Measurements from ENCODE around the gene VPS33A. TPM values are rescaled to one million over a fixed set of nuclear protein-coding genes. Genes with fewer than 3 reads are reported as not detected.

Gene VPS33A
- total and polyA plus RNA-seq, 10 donors: 9.7 to 31.5 (median 21.8) TPM

DNA sequence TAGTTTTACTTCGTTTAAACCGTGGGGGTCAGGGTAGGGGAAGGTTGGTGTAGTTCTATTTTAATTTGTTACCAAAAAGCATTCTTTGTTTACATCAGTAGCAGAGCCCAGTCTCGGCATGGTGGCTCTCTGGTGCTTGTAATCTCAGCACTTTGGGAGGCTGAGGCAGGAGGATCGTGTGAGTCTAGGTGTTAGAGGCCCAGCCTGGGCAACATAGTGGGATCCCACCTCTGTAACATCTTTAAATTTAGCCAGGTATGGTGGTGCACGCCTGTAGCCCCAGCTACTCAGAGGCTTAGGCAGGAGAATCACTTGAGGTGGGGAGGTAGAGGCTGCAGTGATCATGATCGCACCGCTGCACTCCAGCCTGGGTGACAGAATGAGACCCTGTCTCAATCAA, 81.2 kb downstream of the VPS33A start:
- whole genome bisulfite sequencing, 5 donors: 92 to 95% (median 93%) methylated on average over 5 to 7 of the region's 7 CpGs
- no peak overlapping the region for H3K4me3 ChIP-seq
- intact Hi-C loops (cut with DNase I; ENCODE audit: low total_unique reads): loop anchor here (5.0 kb wide), 1 partner anchor 53 kb away; no protein-coding TSS in a partner anchor
- H3K27ac ChIP-seq: peak overlapping the region in 2 of 8 donors; percentile 0 to 21
- DNase-seq: no peak
- TF ChIP-seq, protein P1, sequence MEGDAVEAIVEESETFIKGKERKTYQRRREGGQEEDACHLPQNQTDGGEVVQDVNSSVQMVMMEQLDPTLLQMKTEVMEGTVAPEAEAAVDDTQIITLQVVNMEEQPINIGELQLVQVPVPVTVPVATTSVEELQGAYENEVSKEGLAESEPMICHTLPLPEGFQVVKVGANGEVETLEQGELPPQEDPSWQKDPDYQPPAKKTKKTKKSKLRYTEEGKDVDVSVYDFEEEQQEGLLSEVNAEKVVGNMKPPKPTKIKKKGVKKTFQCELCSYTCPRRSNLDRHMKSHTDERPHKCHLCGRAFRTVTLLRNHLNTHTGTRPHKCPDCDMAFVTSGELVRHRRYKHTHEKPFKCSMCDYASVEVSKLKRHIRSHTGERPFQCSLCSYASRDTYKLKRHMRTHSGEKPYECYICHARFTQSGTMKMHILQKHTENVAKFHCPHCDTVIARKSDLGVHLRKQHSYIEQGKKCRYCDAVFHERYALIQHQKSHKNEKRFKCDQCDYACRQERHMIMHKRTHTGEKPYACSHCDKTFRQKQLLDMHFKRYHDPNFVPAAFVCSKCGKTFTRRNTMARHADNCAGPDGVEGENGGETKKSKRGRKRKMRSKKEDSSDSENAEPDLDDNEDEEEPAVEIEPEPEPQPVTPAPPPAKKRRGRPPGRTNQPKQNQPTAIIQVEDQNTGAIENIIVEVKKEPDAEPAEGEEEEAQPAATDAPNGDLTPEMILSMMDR (IDR thresholded peaks at IDR 0.05 in 8 of 11, conservative IDR thresholded peaks at IDR 0.05 in 3 of 11): no peak
- no peak for TF ChIP-seq POLR2A (IDR thresholded peaks at IDR 0.05)
- TF ChIP-seq POLR2AphosphoS5 (IDR thresholded peaks at IDR 0.05): no peak
- no peaks in the 10 kb centered on the region for H3K36me3 ChIP-seq
- no peaks in the 10 kb centered on the region for H3K9me3 ChIP-seq
- H3K4me1 ChIP-seq: peaks cover 6 to 30% (median 23%) of the 10 kb centered on the region in 6 donors
- peaks cover 0 to 25% (median 7%) of the 10 kb centered on the region in 7 donors for H3K27me3 ChIP-seq (replicated peaks in 1 of 7)

DNA sequence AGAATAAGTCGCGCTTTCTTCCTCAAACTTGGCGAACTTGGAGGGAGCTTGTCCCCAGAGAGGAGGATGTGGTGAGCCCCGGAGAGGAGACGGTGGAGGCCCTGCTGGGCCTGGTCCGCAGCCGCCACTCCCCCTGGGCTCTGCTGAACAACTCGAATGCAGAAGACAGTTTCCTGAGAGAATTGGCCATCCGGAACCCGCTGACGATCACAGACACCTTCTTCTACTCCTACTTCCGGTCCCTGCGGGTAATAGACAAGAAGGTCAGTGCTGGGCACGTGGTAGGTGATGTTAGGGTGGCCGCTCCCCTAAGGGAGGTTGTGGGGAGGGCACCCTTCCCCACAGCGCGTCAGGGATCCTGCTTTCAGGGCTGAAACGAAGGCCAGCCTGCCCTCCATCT, 81.8 kb downstream of the VPS33A start:
- TF ChIP-seq, protein P1 (IDR thresholded peaks at IDR 0.05 in 8 of 11, conservative IDR thresholded peaks at IDR 0.05 in 3 of 11): no peak
- TF ChIP-seq POLR2A (IDR thresholded peaks at IDR 0.05) (no peak), POLR2AphosphoS5 (IDR thresholded peaks at IDR 0.05) (no peak)
- intact Hi-C loops (cut with DNase I; ENCODE audit: low total_unique reads): no loop called here
- Histone ChIP-seq H3K4me1 (peaks cover 6 to 30% (median 23%) of the 10 kb centered on the region in 6 donors), H3K27me3 (replicated peaks in 1 of 7) (peaks cover 0 to 21% (median 7%) of the 10 kb centered on the region in 7 donors), H3K4me3 (no peak overlapping the region), H3K9me3 (no peaks in the 10 kb centered on the region), H3K27ac (peak overlapping the region in 2 of 8 donors; percentile 0 to 21), H3K36me3 (no peaks in the 10 kb centered on the region)
- DNase-seq: peak; percentile 76
- 37 to 78% (median 40%) methylated on average over 18 of the region's 18 CpGs for WGBS, 5 donors

DNA sequence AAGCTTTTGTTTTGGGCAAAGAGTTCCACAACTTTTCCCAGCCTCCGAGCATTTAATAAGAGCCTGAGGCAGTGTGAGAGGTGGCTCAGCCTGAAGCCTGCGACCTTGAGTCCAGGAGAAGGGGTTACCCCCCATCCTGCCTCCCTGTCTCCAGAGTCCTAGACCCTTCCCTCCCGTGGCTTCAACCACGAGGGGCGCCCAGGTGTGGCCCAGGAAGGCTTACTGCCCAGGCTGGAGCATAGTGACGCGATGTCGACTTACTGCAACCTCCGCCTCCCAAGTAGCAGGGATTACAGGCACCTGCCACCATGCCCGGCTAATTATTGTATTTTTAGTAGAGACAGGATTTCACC, 82.7 kb downstream of the VPS33A start:
- Histone ChIP-seq H3K4me3 (peak overlapping the region; percentile 42 to 72 (median 50)), H3K36me3 (no peaks in the 10 kb centered on the region), H3K4me1 (peaks cover 6 to 30% (median 23%) of the 10 kb centered on the region in 6 donors), H3K9me3 (no peaks in the 10 kb centered on the region), H3K27ac (peak overlapping the region in 2 of 8 donors; percentile 34 to 55), H3K27me3 (replicated peaks in 1 of 7) (peaks cover 0 to 21% (median 7%) of the 10 kb centered on the region in 7 donors)
- TF ChIP-seq POLR2A (IDR thresholded peaks at IDR 0.05) (no peak), POLR2AphosphoS5 (IDR thresholded peaks at IDR 0.05) (no peak)
- TF ChIP-seq, protein P1 (IDR thresholded peaks at IDR 0.05 in 8 of 11, conservative IDR thresholded peaks at IDR 0.05 in 3 of 11): no peak
- intact Hi-C loops (cut with DNase I; ENCODE audit: low total_unique reads): no loop called here
- 72 to 82% (median 77%) methylated on average over 10 of the region's 10 CpGs for WGBS, 5 donors
- DNase-seq: no peak

DNA sequence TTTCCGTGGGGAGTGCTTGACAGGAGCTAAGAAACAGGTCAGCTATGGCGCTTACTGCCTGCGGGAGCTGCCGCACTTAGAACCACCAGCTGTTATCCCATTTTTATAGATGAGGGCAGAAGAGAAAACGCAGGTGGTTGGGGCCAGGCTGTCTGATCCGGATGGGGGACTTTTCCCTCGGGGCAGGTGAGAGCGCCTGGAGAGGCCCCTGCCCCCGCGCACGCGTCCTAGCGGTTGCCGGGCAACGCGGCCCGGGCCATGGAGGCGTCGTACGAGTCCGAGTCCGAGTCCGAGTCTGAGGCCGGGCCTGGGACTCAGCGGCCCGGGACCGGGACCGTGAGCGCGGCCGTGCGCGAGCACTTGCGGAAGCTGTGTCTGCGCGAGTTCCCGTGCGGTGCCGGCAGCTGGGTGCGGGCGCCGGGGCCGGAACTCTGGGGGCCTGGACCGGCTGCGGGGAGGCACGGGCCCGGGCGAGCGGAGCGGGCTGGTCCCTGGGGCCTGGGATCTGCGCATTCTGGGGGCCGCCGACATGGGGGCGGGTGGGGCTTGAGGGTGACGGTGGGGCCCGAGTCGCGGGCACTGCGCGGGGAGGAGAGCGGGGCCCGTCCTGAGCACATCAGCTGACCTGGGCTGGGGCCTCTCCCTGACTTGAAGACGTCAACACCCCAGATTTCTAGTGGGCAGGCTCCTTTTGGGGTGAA, 83.3 kb downstream of the VPS33A start, which contains the start of gene LRRC43:
Gene LRRC43 (plus strand): TSS at position 237 of the 701 bp plus-strand sequence. CDS start 22 bp downstream, at position 259.
- WGBS, 5 donors: 0 to 11% (median 2%) methylated on average over 15 to 63 of the region's 63 CpGs
- DNase-seq: peak; percentile 90

More for the DNA sequence above, 83.3 kb downstream of the VPS33A start, which contains the start of gene LRRC43:
- H3K27me3 ChIP-seq (replicated peaks in 1 of 7): peaks cover 0 to 21% (median 7%) of the 10 kb centered on the region in 7 donors
- H3K4me3 ChIP-seq: peak within 1 kb of the TSS; percentile 42 to 72 (median 50)
- peak within 1 kb of the TSS in 4 of 8 donors; percentile 11 to 55 (median 26) for H3K27ac ChIP-seq
- intact Hi-C loops (cut with DNase I; ENCODE audit: low total_unique reads): no loop called here
- peaks cover 6 to 30% (median 23%) of the 10 kb centered on the region in 6 donors for H3K4me1 ChIP-seq
- no peaks in the 10 kb centered on the region for H3K9me3 ChIP-seq
- H3K36me3 ChIP-seq: no peaks in the 10 kb centered on the region
- no peak for TF ChIP-seq POLR2A (IDR thresholded peaks at IDR 0.05)
- TF ChIP-seq POLR2AphosphoS5 (IDR thresholded peaks at IDR 0.05): peak in 2 of 3 donors; percentile 39 to 68

Small RNA genes lying within 50 kb of the gene (small RNA-seq; reads per million reads assigned to genes)
- gene DIABLO: 0 to 1.2 (median 0.12) reads per million in 4 donors

Other genes starting within 250 kb of the VPS33A start
- gene BCL7A, start 244.6 kb downstream of the VPS33A start, total RNA-seq: 10 to 100 TPM in 1 of 7 donors, 1 to 10 TPM in 6; 4.2 to 10.1 (median 8.1) TPM
- gene BCL7A, start 244.6 kb downstream of the VPS33A start, polyA plus RNA-seq: 1 to 10 TPM; 2.5 to 4.8 (median 3.8) TPM
- 10 to 100 TPM; 56.1 to 97.1 (median 79.7) TPM for gene MLXIP, start 187.7 kb downstream of the VPS33A start, total RNA-seq
- 10 to 100 TPM in 2 of 3 donors, 1 to 10 TPM in 1; 7.8 to 28.3 (median 11.5) TPM for gene MLXIP, start 187.7 kb downstream of the VPS33A start, polyA plus RNA-seq
- not detected for gene IL31, start 92.3 kb downstream of the VPS33A start, total RNA-seq
- gene IL31, start 92.3 kb downstream of the VPS33A start, polyA plus RNA-seq: not detected
- gene LRRC43, start 83.4 kb downstream of the VPS33A start, total RNA-seq: 1 to 10 TPM in 3 of 7 donors, under 1 TPM in 4; 0.37 to 5.2 (median 0.95) TPM
- gene LRRC43, start 83.4 kb downstream of the VPS33A start, polyA plus RNA-seq: under 1 TPM; 0.13 to 0.24 (median 0.20) TPM
- gene B3GNT4, start 62.8 kb downstream of the VPS33A start, total RNA-seq: not detected
- gene B3GNT4, start 62.8 kb downstream of the VPS33A start, polyA plus RNA-seq: under 1 TPM; 0.42 to 0.54 (median 0.49) TPM
- gene DIABLO, start 40.4 kb downstream of the VPS33A start, total RNA-seq: 10 to 100 TPM; 30.5 to 55.7 (median 36.1) TPM
- gene DIABLO, start 40.4 kb downstream of the VPS33A start, polyA plus RNA-seq: 10 to 100 TPM; 38.8 to 46.7 (median 40.3) TPM
- gene CLIP1, start 156.2 kb upstream of the VPS33A start, total RNA-seq: 10 to 100 TPM; 54.7 to 80.2 (median 60.4) TPM
- 10 to 100 TPM in 1 of 3 donors, 1 to 10 TPM in 2; 7.8 to 13.1 (median 9.7) TPM for gene CLIP1, start 156.2 kb upstream of the VPS33A start, polyA plus RNA-seq
- gene ZCCHC8, start 234.4 kb upstream of the VPS33A start, total RNA-seq: 10 to 100 TPM; 28.2 to 37.1 (median 31.1) TPM
- gene ZCCHC8, start 234.4 kb upstream of the VPS33A start, polyA plus RNA-seq: 10 to 100 TPM; 20.6 to 25.9 (median 24.5) TPM